ENCODE measurements around the gene FN3KRP.
"Not testable (repeated sequence)": the region's sequence is repeated elsewhere in the genome, so short reads cannot be mapped to it uniquely, and the experiment has no call there.

The FN3KRP gene

DNA sequence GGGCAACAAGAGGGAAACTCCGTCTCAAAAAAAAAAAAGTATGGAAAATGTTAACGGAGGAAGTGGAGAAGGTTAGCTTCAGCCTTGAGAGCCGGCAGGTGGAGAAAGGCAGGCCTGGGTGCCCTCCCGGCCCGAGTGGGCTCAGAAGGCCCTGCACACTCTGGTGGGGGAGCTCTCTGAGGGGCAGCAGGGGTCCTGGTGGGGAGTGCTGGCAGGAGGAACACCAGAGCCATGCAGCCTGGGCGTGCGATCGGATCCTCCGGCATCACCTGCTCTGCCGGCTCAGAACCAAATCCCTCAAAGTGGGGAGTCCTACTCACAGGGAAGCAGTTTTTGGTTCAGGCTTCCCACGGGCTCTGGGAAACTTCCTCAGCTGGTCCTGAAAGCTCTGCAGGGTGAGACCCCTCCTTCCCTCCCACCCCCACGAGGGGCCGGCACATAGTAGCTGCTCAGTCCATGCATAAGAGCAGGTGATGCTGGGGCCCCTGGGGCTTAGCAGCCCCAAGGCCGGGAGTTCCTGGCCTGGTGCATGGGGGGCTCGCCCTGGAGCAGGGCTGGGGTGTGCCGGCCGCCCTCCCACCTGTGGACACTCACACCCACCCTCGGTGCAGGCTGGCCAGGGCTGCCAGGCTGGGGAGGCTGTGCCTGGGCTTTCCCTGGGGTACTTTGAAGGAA lies 20.1 kb downstream of the FN3KRP start:
- Mint-ChIP-seq H3K4me1 (ENCODE audit: low read depth) (peaks cover 4% of the 10 kb centered on the region), H3K4me3 (peak overlapping the region; percentile 63), H3K27ac (no peak overlapping the region)

DNA sequence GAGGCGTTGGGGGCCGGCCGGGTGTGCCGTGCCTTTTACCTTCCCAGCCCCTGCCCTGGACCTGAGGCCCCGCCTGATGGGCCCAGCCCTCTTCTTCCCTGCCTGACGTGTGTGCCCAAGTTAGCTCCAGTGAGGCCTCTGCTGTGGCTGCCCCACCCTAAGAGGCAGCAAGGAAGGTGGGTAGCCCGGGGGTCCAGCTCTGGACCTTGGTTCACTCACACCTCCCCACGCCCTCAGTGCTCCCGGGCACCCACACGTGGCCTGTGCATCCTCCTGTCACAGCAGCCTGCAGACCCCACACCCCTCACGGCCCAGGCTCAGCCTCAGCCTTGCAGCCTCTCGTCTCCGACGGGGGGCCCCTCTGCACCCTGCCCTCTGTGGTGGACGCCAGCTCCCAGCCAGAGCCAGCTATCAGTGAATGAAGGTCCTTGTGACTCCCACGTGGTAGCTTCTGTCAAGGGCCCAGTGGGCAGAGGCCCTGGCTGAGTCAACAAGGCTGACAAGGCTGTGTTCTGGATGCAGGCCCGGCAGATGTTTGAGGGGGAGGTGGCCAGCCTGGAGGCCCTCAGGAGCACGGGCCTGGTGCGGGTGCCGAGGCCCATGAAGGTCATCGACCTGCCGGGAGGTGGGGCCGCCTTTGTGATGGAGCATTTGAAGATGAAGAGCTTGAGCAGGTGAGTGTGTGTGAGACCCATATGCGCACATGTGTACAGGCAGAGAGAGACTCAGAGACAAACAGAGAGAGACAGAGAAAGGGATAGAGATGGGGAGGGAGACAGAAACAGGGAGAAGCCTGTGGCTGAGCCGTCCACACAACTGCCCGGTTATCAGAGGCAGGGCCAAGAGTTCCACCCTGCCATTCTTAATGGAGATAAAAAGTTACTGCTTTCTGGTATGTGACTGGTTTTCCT lies 21.7 kb downstream of the FN3KRP start:
- Mint-ChIP-seq H3K9me3 (peaks cover 21% of the 10 kb centered on the region), H3K4me1 (ENCODE audit: low read depth) (peaks cover 4% of the 10 kb centered on the region), H3K36me3 (ENCODE audit: low read depth) (peaks cover 27% of the 10 kb centered on the region), H3K27me3 (ENCODE audit: low read depth) (no peaks in the 10 kb centered on the region), H3K27ac (no peak overlapping the region), H3K4me3 (no peak overlapping the region)
- no peak for DNase-seq (ENCODE audit: low spot score)

More for the DNA sequence above, 20.1 kb downstream of the FN3KRP start:
- no peaks in the 10 kb centered on the region for H3K27me3 Mint-ChIP-seq (ENCODE audit: low read depth)
- peaks cover 24% of the 10 kb centered on the region for H3K9me3 Mint-ChIP-seq
- DNase-seq (ENCODE audit: low spot score): no peak
- peaks cover 34% of the 10 kb centered on the region for H3K36me3 Mint-ChIP-seq (ENCODE audit: low read depth)

DNA sequence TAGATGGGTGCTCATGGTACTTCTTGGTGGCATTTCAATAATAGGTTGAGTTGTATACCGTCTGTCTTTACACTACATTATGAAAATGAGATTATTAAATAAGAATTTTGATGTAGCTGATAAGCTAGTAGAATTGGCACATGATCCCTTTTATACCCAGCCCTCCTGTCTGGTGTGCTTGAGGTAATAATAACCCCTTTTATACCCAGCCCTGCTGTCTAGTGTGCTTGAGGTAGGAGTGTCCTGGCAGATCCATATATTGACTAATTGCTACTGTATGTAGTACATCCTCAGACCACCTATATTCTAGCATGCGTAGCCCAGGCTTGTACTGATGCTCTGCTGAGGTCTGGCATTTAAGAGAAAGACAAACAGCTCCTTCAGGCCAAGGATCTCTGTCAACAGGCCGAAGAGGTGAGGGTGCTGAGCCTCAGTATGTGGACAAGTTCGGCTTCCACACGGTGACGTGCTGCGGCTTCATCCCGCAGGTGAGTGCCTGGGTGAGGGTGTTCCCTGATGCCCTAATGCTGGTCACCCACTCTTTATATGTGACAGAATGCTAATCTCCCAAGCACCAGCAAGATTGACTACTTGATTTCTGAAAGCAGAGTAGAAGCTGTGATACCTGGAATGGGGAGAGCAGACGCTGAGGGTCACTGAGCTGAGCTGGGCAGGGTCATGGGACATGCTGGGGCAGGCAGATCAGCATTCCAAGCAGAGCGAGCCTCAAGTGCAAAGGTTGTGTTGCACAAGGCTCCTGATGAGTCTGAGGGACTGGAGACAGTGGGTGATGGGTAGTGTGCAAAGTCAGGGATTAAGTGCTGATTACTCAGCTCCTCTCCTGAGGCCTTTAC lies 24.6 kb downstream of the FN3KRP start:
- H3K4me1 Mint-ChIP-seq (ENCODE audit: low read depth): peaks cover under 1% of the 10 kb centered on the region
- no peak overlapping the region for H3K4me3 Mint-ChIP-seq
- H3K27ac Mint-ChIP-seq: no peak overlapping the region
- peaks cover 19% of the 10 kb centered on the region for H3K9me3 Mint-ChIP-seq
- peaks cover 23% of the 10 kb centered on the region for H3K36me3 Mint-ChIP-seq (ENCODE audit: low read depth)
- no peaks in the 10 kb centered on the region for H3K27me3 Mint-ChIP-seq (ENCODE audit: low read depth)
- DNase-seq (ENCODE audit: low spot score): no peak

DNA sequence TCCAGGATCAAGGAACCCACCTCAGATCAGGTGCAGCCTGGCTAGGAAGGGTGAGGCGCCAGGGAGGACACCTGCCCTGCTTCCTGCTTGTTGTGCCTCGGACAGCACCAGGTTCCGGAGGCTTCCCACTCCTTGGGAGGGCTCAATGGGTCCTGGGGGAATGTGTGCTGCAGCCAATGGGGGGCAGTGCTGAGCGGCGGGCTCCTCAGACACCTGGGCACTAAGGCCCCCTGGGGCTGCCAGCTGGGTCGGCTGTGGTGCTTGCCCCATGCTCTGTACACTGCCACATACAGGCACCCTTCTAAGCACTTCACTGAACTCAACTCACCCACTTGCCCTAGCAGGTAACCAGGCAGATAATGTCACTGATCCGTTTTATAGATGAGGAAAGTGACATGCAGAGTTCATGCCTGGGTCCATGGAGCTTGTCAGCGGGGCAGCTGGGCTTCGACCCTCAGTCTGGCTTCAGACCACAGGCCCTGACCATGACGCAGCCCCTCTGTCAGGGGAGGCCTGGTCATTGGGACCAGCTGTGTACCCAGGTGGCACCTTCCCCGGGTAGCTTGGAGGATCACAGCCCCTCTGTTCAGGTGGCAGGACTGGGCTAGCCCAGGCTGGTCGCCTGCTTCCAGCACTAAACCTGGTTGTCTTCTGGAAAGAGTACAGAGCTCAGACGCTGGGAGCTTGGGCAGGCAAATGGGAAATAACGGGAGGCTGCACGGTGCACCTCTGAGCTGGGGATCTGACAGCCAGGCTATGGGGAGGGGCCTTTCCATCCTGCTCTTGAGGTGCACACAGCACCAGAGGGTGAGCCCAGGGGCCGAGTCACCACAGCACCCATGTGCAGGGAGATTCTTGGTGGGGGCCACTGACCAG lies 27.1 kb downstream of the FN3KRP start:
- H3K9me3 Mint-ChIP-seq: peaks cover 21% of the 10 kb centered on the region
- H3K36me3 Mint-ChIP-seq (ENCODE audit: low read depth): peaks cover 23% of the 10 kb centered on the region
- no peak overlapping the region for H3K27ac Mint-ChIP-seq
- no peak overlapping the region for H3K4me3 Mint-ChIP-seq
- H3K4me1 Mint-ChIP-seq (ENCODE audit: low read depth): no peaks in the 10 kb centered on the region
- DNase-seq (ENCODE audit: low spot score): no peak
- H3K27me3 Mint-ChIP-seq (ENCODE audit: low read depth): no peaks in the 10 kb centered on the region

DNA sequence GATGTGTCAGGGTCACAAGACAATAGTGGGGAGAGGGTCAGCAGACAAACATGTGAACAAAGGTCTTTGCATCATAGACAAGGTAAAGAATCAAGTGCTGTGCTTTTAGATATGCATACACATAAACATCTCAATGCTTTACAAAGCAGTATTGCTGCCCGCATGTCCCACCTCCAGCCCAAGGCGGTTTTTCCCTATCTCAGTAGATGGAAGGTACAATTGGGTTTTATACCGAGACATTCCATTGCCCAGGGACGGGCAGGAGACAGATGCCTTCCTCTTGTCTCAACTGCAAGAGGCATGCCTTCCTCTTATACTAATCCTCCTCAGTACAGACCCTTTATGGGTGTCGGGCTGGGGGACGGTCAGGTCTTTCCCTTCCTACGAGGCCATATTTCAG lies 28.2 kb downstream of the FN3KRP start:
- not testable (repeated sequence) for DNase-seq (ENCODE audit: low spot score); H3K4me1 Mint-ChIP-seq (ENCODE audit: low read depth); H3K4me3 Mint-ChIP-seq; H3K27me3 Mint-ChIP-seq (ENCODE audit: low read depth); H3K27ac Mint-ChIP-seq
- H3K9me3 Mint-ChIP-seq: peaks cover 21% of the 10 kb centered on the region
- peaks cover 23% of the 10 kb centered on the region for H3K36me3 Mint-ChIP-seq (ENCODE audit: low read depth)

DNA sequence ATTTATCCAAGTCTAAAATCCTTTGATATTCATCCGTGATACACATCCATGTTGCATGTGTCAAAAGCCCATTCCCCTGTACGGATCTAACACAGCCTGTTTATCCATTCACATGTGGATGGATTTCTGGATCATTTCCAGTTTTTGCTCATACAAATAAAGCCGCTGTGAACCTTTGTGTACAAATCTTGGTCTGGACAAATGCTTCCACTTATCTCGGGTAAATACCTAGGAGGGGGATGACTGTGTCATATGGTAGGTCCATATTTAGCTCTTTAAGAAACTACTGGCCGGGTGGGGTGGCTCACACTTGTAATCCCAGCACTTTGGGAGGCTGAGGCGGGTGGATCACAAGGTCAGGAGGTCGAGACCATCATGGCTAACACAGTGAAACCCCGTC lies 29.0 kb downstream of the FN3KRP start:
- Mint-ChIP-seq H3K9me3 (peaks cover 15% of the 10 kb centered on the region), H3K4me3 (no peak overlapping the region), H3K27ac (no peak overlapping the region), H3K4me1 (ENCODE audit: low read depth) (no peaks in the 10 kb centered on the region), H3K36me3 (ENCODE audit: low read depth) (peaks cover 15% of the 10 kb centered on the region), H3K27me3 (ENCODE audit: low read depth) (no peaks in the 10 kb centered on the region)
- no peak for DNase-seq (ENCODE audit: low spot score)

DNA sequence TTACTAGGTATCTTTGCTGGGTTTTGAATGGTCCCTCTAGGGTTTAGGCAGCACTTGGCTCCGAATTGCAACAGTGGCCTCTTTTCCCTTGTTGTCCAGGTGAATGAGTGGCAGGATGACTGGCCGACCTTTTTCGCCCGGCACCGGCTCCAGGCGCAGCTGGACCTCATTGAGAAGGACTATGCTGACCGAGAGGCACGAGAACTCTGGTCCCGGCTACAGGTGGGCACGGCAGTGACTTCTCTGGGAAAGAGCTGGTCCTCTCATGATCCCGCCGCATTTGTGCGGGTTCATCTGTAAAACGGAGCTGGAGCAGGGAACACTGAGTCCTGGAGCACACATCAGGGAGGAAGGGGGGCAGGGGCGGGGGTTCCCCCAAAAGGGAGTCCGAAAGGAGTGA lies 32.2 kb downstream of the FN3KRP start:
- Mint-ChIP-seq H3K27me3 (ENCODE audit: low read depth) (no peaks in the 10 kb centered on the region), H3K4me1 (ENCODE audit: low read depth) (peaks cover 5% of the 10 kb centered on the region), H3K27ac (no peak overlapping the region), H3K36me3 (ENCODE audit: low read depth) (no peaks in the 10 kb centered on the region), H3K4me3 (no peak overlapping the region), H3K9me3 (peaks cover 5% of the 10 kb centered on the region)
- no peak for DNase-seq (ENCODE audit: low spot score)

DNA sequence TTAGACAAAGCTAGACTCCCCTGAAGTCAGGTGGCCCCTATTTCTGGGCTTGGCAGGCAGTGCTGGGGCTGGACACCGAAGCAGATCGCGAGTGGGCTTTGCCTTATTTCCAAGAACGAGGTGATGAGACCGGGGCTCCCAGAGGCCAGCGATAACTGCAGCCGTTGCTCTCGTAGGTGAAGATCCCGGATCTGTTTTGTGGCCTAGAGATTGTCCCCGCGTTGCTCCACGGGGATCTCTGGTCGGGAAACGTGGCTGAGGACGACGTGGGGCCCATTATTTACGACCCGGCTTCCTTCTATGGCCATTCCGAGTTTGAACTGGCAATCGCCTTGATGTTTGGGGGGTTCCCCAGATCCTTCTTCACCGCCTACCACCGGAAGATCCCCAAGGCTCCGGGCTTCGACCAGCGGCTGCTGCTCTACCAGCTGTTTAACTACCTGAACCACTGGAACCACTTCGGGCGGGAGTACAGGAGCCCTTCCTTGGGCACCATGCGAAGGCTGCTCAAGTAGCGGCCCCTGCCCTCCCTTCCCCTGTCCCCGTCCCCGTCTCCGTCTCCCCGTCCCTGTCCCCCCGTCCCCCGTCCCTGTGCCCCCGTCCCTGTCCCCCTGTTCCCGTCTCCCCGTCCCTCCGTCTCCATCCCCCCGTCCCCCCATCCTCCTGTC lies 33.9 kb downstream of the FN3KRP start:
- H3K9me3 Mint-ChIP-seq: peaks cover 5% of the 10 kb centered on the region
- no peaks in the 10 kb centered on the region for H3K27me3 Mint-ChIP-seq (ENCODE audit: low read depth)
- peak overlapping the region; percentile 54 for H3K4me3 Mint-ChIP-seq
- H3K4me1 Mint-ChIP-seq (ENCODE audit: low read depth): peaks cover 14% of the 10 kb centered on the region
- H3K36me3 Mint-ChIP-seq (ENCODE audit: low read depth): no peaks in the 10 kb centered on the region
- no peak overlapping the region for H3K27ac Mint-ChIP-seq
- DNase-seq (ENCODE audit: low spot score): no peak

DNA sequence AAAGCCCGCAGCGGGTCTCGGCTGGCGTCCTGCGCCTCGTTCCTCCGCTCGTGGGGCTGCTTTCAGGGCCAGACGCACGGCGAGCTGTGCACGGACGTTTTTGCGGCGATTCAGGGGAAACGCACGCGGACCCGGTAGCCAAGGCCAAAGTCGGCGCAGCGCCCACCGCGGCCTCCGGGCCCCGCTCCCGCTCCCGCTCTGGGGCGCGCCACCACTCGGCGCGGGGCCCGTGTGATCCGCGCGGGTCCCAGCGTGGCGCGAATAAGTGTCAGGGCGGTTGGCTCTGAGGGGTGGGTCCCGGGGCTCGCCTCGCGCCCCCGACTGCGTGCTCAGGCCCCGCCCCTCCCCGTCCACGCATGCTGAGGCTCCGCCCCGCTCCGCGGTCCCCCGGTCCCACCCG lies 34.7 kb downstream of the FN3KRP start:
- DNase-seq (ENCODE audit: low spot score): no peak
- no peaks in the 10 kb centered on the region for H3K27me3 Mint-ChIP-seq (ENCODE audit: low read depth)
- H3K9me3 Mint-ChIP-seq: peaks cover 2% of the 10 kb centered on the region
- H3K4me3 Mint-ChIP-seq: no peak overlapping the region
- no peak overlapping the region for H3K27ac Mint-ChIP-seq
- H3K4me1 Mint-ChIP-seq (ENCODE audit: low read depth): peaks cover 14% of the 10 kb centered on the region
- H3K36me3 Mint-ChIP-seq (ENCODE audit: low read depth): no peaks in the 10 kb centered on the region

DNA sequence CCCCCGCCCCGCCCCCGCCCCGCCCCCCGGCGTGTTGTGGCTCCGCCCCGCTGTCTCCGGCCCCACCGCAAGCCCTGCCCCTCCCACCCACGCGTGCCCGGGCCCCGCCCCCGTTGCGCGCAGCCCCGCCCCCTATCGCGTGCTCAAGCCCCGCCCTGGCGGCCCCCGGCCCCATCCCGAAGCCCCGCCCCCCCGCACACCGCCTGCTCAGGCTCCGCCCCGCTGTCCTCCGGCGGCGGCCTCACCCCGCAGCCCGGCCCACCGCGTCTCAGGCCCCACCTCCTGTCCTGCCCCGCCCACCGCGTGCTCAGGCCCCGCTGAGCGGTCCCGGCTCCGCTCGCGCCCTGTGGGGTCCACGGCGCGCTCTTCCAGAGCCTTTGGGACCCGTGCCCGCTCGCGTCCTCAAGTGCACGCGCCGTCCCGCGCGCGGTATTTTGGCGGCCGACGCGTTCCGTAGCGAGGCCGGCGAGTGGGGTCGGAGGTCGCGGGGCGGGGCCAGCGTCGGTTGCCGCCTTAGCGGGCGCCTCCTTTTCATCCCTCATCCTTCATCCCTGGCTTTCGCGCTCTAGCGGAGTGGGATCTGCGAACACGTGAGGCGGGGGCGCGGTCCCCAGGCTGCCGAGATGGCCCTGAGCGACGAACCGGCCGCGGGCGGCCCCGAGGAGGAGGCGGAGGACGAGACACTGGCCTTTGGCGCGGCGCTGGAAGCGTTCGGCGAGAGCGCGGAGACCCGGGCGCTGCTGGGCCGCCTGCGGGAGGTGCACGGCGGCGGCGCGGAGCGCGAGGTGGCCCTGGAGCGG lies 35.3 kb downstream of the FN3KRP start, which contains the start of gene TBCD:
TBCD (plus strand) TSS at position 495 of the 800 bp plus-strand sequence; CDS start at position 624, 129 bp downstream.
- peaks cover 14% of the 10 kb centered on the region for H3K4me1 Mint-ChIP-seq (ENCODE audit: low read depth)
- H3K36me3 Mint-ChIP-seq (ENCODE audit: low read depth): peaks cover 2% of the 10 kb centered on the region
- no peaks in the 10 kb centered on the region for H3K27me3 Mint-ChIP-seq (ENCODE audit: low read depth)
- peak; percentile 84 for DNase-seq (ENCODE audit: low spot score)
- no peaks in the 10 kb centered on the region for H3K9me3 Mint-ChIP-seq
- peak within 1 kb of the TSS; percentile 63 for H3K27ac Mint-ChIP-seq
- H3K4me3 Mint-ChIP-seq: peak within 1 kb of the TSS; percentile 88

DNA sequence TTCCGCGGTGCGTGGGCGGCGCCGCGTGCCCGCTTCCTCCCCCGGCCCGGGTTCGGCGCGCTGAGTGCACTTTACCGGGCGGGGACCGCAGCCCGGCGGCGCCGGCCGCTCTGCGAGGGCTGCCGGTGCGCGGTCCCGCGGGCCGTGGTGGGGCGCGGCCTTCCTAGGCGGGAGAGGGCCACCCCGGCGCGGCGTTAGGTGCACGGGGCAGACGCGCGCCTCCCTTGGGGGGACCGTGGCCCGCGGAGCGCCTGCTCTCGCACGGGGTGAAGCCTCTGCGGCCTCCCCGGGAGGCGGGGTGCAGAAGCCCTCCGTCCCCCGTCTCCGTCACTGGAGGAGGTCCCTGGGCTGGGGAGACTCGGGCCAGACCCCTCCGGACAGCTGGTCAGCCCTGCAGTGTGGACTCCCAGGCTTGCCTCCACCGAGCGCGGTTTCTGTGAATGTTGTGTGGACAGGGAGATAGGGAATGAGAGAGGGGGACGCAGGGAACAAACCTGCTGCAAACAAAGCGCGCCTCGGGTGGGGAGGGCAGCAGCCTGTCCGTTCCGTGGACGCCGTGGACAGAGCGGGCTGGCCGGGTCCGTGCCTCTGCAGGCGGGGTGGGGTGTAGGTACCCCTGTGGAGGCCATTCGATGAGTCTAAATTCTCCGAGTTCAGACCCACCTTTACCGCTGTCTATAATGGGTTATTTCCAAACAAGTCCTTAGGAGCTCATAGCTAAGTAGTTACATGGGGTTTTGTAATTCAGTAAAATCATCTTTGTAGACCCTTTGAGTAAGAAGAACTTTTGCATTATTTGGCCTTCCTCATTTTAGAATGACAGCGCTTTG lies 36.1 kb downstream of the FN3KRP start:
- DNase-seq (ENCODE audit: low spot score): no peak
- Mint-ChIP-seq H3K4me1 (ENCODE audit: low read depth) (peaks cover 14% of the 10 kb centered on the region), H3K27me3 (ENCODE audit: low read depth) (no peaks in the 10 kb centered on the region), H3K4me3 (peak overlapping the region; percentile 88), H3K27ac (peak overlapping the region; percentile 60), H3K36me3 (ENCODE audit: low read depth) (peaks cover 6% of the 10 kb centered on the region), H3K9me3 (no peaks in the 10 kb centered on the region)

DNA sequence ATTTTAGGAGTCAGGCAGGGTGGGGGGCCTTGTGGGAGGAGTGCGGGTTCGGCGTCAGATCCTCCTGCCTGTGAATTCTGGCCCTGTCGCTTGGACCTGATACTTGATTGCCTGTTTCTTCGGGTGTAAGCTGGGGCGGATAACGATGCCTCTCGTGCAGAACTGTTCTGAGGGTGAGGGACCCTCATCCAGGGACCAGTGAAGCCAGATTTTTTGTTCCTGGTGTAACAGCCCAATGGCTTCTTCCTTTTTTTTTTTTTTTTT lies 36.6 kb downstream of the FN3KRP start:
- no peaks in the 10 kb centered on the region for H3K9me3 Mint-ChIP-seq
- H3K36me3 Mint-ChIP-seq (ENCODE audit: low read depth): peaks cover 6% of the 10 kb centered on the region
- DNase-seq (ENCODE audit: low spot score): no peak
- peak overlapping the region; percentile 88 for H3K4me3 Mint-ChIP-seq
- H3K4me1 Mint-ChIP-seq (ENCODE audit: low read depth): peaks cover 14% of the 10 kb centered on the region
- H3K27me3 Mint-ChIP-seq (ENCODE audit: low read depth): no peaks in the 10 kb centered on the region
- no peak overlapping the region for H3K27ac Mint-ChIP-seq
